WERI-Rb-1 (cell line): ENCODE results near the gene STK11IP.

Experiments used
- DNase-seq: peaks from one replicate; pipeline ENCODE4 v3.0.0-alpha.2; 2020
- H3K27ac ChIP-seq: fragments of 250-450 bp; sonication (Bioruptor Pico); 2 replicates; pipeline ENCODE4 v1.5.1; 2020; ENCODE audit warnings: mild to moderate bottlenecking, moderate library complexity
- H3K27me3 ChIP-seq: fragments of 250-450 bp; sonication (Bioruptor Pico); 2 replicates; pipeline ENCODE4 v1.5.1; 2021; ENCODE audit warnings: mild to moderate bottlenecking, low read depth, moderate library complexity; ENCODE audit not compliant: insufficient read depth, severe bottlenecking
- H3K36me3 ChIP-seq: fragments of 250-450 bp; sonication (Bioruptor Pico); 2 replicates; pipeline ENCODE4 v1.5.1; 2020; ENCODE audit warnings: mild to moderate bottlenecking, moderate library complexity
- H3K4me3 ChIP-seq: 2 replicates; pipeline ENCODE4 v1.5.1; 2011; ENCODE audit warnings: low read depth, mild to moderate bottlenecking, control low read depth, low read length
- H3K9me3 ChIP-seq: fragments of 250-450 bp; sonication (Bioruptor Pico); 2 replicates; pipeline ENCODE4 v1.5.1; 2021; ENCODE audit warnings: mild to moderate bottlenecking, moderate library complexity; ENCODE audit not compliant: severe bottlenecking
- CTCF ChIP-seq: IDR thresholded peaks from 2 replicates; pipeline ENCODE4 v1.5.1; 2011; ENCODE audit warnings: low read depth, mild to moderate bottlenecking, control low read depth, inconsistent platforms, low read length

The STK11IP gene

GRCh38 chr2:219628235-219628985 lies 30.8 kb downstream of the STK11IP start:
- DNase-seq = no peak
- H3K4me3 ChIP-seq = peak overlapping the region; percentile 51
- H3K27me3 ChIP-seq = no peaks in the 10 kb centered on the region

DNA sequence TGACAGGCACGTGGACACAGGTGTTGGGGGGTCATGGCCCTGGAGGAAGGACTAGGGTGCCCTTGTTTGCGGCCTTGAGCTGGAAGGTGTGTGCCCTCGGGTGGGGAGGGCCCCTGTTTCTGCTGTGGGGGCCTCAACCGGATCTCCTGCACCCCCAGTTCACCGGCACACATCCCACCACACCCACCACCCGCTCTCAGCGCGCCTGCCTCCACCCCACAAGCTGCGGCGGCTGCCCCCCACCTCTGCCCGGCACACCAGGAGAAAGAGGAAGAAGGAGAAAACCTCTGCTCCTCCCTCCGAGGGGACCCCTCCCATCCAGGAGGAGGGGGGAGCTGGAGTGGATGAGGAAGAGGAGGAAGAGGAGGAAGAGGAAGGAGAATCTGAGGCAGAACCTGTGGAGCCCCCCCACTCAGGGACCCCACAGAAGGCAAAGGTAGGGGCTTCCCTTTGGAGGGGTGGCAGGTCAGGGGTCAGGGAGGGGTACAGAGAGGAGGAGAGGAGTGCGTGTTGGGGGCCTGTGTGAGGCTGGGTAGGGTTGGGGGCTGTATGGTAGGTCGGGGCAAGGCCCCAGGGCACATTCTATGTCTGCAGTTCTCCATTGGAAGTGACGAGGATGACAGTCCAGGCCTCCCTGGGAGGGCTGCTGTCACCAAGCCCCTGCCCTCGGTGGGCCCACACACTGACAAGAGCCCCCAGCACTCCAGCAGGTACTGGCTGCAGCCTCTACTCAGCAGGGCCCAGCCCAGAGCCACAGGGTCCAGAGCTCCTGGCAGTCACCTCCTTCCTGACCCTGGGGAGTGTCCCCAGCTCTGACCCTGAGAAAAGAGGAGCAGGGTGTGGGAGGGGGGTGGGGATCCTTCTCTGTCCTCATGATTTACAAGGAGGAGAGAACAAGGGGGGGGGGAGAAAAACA lies 31.6 kb downstream of the STK11IP start:
- H3K27ac ChIP-seq = no peak overlapping the region
- no peak overlapping the region for H3K4me3 ChIP-seq
- H3K9me3 ChIP-seq = no peaks in the 10 kb centered on the region
- H3K27me3 ChIP-seq = no peaks in the 10 kb centered on the region
- DNase-seq = no peak
- no peaks in the 10 kb centered on the region for H3K36me3 ChIP-seq
- TF ChIP-seq CTCF = no peak

More at GRCh38 chr2:219628235-219628985, 30.8 kb downstream of the STK11IP start:
- no peaks in the 10 kb centered on the region for H3K9me3 ChIP-seq
- H3K27ac ChIP-seq = no peak overlapping the region
- H3K36me3 ChIP-seq = no peaks in the 10 kb centered on the region
- TF ChIP-seq CTCF = no peak

- no peaks in the 10 kb centered on the region for H3K27me3 ChIP-seq
- no peak overlapping the region for H3K4me3 ChIP-seq
- no peaks in the 10 kb centered on the region for H3K9me3 ChIP-seq
- no peaks in the 10 kb centered on the region for H3K36me3 ChIP-seq
- no peak for DNase-seq
- H3K27ac ChIP-seq = no peak overlapping the region
- no peak for TF ChIP-seq CTCF
Observed at GRCh38 chr2:219629976-219630695, 32.5 kb downstream of the STK11IP start.

DNA sequence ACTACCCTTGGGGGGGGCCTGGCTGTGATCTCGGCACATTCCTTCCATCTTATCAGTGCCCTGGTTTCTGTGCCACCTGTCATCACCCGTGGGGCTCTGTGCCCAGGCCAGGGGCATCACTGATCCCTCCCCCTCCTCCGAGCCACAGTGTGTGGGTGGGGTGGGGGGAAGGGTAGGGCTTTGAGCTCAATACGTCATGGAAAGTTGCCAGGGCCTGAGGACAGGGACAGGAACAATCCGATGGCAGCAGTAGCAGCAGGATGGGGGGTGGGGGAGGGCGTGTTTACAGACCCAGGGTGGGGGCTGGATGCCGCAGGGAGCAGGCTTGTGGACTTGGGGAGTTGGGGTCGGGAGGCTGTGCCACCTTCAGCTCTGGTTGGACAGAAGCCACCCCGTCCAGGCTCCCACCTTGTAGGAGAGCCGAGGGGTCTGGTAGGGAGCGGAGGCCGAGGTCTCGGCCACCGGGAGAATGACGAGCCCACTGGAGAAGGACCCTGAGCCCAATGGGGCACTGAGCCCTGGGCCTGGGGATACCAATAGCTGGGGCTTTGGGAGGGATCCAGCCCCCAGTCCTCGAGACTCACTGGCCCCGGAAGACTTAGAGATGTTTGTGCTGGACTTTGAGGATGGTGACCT lies 33.2 kb downstream of the STK11IP start:
- Histone ChIP-seq H3K27me3 (no peaks in the 10 kb centered on the region), H3K36me3 (no peaks in the 10 kb centered on the region), H3K9me3 (no peaks in the 10 kb centered on the region), H3K4me3 (no peak overlapping the region), H3K27ac (no peak overlapping the region)
- DNase-seq = no peak
- TF ChIP-seq CTCF = no peak

GRCh38 chr2:219631406-219631891 lies 33.8 kb downstream of the STK11IP start:
- Histone ChIP-seq H3K9me3 (no peaks in the 10 kb centered on the region), H3K27me3 (no peaks in the 10 kb centered on the region), H3K36me3 (no peaks in the 10 kb centered on the region), H3K4me3 (no peak overlapping the region), H3K27ac (no peak overlapping the region)
- TF ChIP-seq CTCF = no peak
- no peak for DNase-seq
